ENCODE measurements around the gene BPTF.
A peak's percentile ranks its signal among the peaks of the same experiment; 100 is the strongest.
"Not testable (repeated sequence)": the region's sequence is repeated elsewhere in the genome, so short reads cannot be mapped to it uniquely, and the experiment has no call there.

Gene BPTF

GRCh38 chr17:67833946-67834631 lies 8.8 kb downstream of the BPTF start:
- DNase-seq = no peak

DNA sequence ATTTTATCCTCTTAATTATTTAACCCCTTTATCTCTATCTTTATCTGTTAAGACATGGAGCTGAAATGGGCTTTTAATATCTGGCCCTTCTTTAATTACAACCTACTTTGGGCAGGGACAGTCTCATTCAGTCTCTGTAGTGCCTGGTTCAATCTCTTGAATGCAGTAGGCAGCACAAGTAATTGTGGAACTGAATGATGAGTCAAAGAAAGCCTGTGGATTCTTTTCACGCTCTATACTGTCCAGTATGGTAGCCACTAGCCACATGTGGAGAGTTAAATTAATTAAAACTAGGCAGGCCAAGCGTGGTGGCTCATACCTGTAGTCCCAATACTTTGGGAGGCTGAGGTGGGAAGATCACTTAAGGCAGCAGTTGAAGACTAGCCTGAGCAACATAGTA lies 9.3 kb downstream of the BPTF start:
- DNase-seq = no peak

DNA sequence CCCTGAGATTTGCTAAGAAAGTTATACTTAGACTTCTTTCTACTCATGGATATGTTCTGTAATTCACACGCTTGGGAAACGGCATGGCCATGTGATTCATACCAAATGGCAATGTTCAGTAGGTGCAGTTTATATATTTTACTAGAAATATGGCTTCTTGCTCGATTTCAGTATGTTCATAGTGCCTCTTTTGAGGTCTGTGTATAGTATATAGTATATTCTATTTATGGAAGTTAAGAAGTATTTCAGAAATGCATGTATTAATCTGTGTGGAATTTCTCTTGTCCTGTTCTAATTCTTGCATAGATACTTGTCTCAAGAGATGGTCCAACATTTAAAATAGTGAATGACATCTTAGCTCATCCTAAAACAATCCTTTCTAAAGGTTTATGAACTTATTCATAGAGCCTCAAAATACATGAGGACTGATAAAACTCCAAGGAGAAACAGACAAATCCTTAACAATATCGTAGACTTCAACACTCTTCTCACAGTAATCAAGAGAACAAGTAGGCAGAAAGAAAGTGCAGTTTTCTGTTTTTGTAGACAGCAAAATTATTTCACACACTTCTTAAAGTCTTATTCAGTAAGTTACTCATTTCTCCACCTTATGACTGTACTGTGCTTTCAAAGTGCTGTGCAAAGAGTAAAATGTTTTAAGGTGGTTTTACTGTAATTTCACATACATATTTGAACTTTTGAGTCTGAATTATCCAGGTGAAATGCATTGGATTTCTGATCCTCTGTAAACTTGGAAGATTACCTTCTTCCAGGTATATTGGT lies 11.1 kb downstream of the BPTF start:
- DNase-seq = no peak

DNA sequence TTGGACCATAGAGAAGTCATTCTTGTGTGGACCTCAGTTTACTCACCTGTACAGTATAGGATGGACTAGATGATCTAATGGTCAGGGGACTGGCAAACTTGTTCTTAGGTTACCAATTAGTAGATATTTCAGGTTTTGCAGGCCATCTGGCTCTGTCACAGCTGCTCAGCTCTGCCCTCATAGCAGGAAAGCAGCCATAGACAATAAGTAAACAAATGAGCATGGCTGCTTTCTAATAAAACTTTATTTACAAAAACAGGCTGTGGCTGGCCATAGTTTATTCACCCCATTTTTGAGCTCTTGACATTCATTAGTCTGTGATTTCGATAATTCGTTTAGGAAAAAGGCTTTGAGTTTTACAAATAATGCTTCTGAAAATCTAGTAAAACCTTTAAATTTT lies 12.7 kb downstream of the BPTF start:
- peak; percentile 47 for DNase-seq

GRCh38 chr17:67838538-67838937 lies 13.2 kb downstream of the BPTF start:
- DNase-seq = no peak

- DNase-seq = no peak
Observed at GRCh38 chr17:67841992-67842391, 16.7 kb downstream of the BPTF start.

GRCh38 chr17:67842648-67843047 lies 17.3 kb downstream of the BPTF start:
- no peak for DNase-seq

GRCh38 chr17:67845374-67845773 lies 20.1 kb downstream of the BPTF start:
- no peak for DNase-seq

DNA sequence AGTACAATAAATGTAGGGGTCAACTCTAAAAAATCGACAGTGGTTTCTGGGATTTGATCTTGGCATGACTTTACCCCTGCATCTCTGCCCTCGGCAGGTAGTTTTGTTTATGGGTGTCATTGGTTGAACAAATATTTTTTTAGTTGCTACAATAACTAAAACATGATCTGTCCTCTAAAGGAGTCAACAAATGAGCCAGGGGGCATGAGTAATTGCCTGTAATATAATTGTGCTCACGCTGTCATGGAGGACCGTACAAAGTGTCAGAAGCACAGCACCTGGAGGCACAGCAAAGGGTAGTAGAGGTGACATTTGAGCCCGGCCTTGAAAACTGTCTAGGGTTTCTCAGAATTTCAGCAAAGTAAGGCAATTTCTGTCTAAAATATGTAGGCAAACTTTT lies 22.9 kb downstream of the BPTF start:
- DNase-seq = peak; percentile 65

GRCh38 chr17:67848846-67849245 lies 23.5 kb downstream of the BPTF start:
- not testable (repeated sequence) for DNase-seq

DNA sequence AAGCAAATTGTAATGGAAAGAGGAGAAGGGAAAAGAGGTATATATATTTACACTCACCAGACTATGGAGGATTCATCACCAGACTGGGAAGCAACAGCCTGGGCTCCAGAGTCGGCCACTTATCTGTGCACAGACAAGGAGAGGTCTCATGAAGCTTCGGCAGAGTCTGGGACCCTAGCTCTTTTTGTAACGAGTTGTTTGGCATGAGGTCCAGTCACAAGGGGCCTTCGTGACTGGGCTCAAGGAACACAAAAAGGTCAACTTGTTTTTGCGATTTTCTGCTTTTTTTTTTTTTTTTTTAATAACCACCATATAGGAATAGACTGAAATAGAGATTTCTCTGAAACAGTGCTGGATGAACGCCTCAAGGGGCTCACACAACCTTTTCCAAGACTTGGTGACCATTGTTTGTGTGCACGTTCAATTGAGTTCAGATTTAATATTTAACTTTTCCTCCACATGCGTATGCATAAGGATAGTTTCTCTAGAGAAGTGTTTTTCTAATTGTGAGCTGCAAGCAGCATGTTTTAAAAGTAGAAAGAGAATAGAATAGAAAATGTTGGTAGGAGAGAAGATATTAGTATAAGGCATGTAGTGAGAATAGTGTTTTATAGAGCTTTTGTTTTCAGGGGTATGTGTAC lies 25.8 kb downstream of the BPTF start:
- DNase-seq = no peak

DNA sequence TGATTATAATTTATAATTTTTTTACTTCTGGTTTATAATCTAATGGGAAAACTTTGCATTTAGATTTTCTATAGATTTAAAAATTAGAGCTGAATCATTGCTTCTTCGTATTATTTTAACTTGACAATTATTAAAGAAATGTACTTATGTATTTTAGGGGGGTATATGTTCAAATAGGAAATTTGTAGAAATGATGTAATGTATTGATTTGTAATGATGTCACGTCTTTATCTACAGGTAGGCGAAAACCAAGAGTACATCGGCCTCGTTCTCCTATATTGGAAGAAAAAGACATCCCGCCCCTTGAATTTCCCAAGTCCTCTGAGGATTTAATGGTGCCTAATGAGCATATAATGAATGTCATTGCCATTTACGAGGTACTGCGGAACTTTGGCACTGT lies 28.4 kb downstream of the BPTF start:
- no peak for DNase-seq

DNA sequence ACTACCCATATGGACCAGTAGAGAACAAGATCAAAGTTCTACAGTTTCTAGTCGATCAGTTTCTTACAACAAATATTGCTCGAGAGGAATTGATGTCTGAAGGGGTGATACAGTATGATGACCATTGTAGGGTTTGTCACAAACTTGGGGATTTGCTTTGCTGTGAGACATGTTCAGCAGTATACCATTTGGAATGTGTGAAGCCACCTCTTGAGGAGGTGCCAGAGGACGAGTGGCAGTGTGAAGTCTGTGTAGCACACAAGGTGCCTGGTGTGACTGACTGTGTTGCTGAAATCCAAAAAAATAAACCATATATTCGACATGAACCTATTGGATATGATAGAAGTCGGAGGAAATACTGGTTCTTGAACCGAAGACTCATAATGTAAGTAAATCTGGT lies 29.1 kb downstream of the BPTF start:
- DNase-seq = no peak

GRCh38 chr17:67855504-67856324 lies 30.4 kb downstream of the BPTF start:
- DNase-seq = no peak

GRCh38 chr17:67856402-67856801 lies 31.1 kb downstream of the BPTF start:
- not testable (repeated sequence) for DNase-seq

DNA sequence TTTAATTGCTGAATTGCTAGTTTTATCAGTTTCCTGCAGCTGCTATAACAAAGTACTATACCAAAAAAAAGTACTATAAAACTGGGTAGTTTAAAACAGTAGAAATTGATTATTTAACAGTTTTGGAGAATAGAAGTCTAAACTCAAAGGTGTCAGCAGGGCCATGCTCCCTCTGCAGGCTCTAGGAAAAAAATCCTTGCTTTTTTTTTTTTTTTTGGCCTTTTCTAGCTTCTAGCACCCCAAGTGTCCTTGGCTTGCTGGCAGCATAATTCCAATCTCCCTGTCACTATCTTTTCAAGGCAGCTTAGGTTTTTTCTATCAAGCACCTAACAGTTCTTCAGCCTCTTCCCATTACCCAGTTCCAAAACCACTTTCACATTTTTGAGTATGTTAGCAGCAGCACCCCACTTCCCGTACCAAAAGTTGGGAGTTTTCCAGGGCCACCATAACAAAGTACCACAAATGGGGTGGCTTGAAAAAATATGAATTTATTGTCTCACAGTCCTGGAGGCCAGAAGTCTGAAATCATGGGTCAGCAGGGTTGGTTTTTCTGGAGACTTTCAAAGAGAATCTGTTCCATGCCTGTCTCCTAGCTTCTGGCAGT lies 37.4 kb downstream of the BPTF start:
- DNase-seq = no peak

DNA sequence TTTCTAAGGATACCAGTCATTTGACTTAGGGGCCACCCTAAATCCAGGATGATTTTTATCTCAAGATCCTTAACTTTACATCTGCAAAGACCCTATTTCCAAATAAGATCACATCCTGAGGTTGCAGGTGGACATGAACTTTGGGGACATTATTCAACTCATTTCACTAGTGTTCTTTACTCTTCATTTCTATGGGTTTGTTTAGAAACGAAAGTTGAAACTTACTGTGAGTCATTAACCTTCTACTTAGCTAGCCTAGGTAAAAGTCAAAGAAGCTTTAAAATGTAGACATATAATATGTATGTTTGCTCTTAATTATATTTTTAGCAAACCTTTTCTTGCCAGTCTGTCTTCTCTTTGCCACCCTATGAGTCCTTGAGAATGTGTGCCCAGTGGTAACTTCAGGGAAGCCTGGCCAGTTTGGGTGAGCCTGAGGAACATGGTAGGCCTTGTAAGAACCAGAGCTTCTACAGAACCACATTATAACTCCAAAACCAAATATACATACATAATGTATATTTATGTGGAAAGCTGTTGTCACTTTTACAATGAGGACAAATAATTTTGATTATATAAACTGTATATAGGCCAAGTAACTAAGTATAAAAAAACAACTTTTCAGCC lies 38.4 kb downstream of the BPTF start:
- DNase-seq = no peak

DNA sequence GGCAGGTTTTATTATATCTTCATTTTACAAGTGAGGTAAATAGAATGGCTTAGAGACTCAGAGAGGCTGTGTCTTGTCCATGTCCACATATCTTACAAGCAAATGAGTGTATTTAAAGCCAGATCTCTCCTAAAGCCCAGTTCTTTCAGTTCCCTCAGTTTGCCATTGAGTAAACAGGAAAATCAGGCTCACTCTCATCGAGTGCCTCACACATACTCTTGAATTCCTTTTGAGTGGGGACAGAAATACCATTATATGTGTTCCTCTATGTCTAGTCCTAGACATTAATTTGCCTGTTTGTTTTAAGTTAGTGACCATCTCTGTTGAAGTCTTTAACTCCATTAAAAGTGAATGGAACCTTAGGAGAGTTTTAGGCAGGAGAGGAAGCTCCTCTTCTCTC lies 40.1 kb downstream of the BPTF start:
- no peak for DNase-seq

DNA sequence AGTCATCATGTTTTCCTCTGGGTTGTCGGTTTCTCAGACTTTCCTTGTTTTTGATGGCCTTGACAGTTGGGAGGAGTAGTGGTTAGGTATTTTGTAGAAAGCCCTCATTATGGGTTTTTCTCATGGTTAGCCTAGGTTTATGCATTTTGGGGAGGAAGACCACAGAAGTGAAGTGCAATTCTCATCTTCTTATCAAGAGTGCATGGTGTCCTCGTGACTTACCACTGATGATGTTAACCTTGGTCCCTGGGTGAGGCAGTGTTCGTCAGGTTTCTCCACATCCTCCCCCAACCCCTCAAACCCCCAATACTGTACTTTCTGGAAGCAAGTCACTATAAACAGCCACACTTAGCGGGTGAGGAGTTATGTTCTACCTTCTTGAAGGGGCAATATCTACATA lies 42.3 kb downstream of the BPTF start:
- DNase-seq = no peak

- no peak for DNase-seq
Observed at GRCh38 chr17:67868176-67868575, 42.9 kb downstream of the BPTF start.

GRCh38 chr17:67879662-67880061 lies 54.4 kb downstream of the BPTF start:
- DNase-seq = no peak

- DNase-seq = no peak
Observed at GRCh38 chr17:67881083-67881482, 55.8 kb downstream of the BPTF start.

Data from NCI-H774 (cell line).